OCI-LY1 (cell line): ENCODE results near the gene SAMD11.

Source experiments
- H2AFZ ChIP-seq: fragments of 200-600 bp; sonication (generic), shearing (Covaris generic); 2 replicates; pipeline ENCODE4 v1.6.0; 2014; ENCODE audit warnings: antibody characterized with exemption, mild to moderate bottlenecking, low read length
- H3F3A ChIP-seq: fragments of 200-600 bp; sonication (generic), shearing (Covaris generic); 2 replicates; pipeline ENCODE4 v1.6.0; 2014; ENCODE audit warnings: mild to moderate bottlenecking, antibody characterized with exemption, low read length, moderate library complexity; ENCODE audit not compliant: insufficient read depth
- H3K27ac ChIP-seq: fragments of 200-600 bp; sonication (generic); 2 replicates; pipeline ENCODE4 v1.5.1; 2014; ENCODE audit warnings: low read length, mixed run types, mild to moderate bottlenecking, low read depth; ENCODE audit not compliant: poor library complexity, severe bottlenecking
- H3K27me3 ChIP-seq: fragments of 200-600 bp; sonication (generic); 2 replicates; pipeline ENCODE4 v1.6.0; 2014; ENCODE audit warnings: antibody characterized with exemption, mild to moderate bottlenecking, low read length, moderate library complexity; ENCODE audit not compliant: insufficient read depth
- H3K36me3 ChIP-seq: fragments of 200-600 bp; sonication (generic); 2 replicates; pipeline ENCODE4 v1.6.1; 2014; ENCODE audit warnings: mild to moderate bottlenecking, antibody characterized with exemption, low read length, moderate library complexity, mixed read lengths; ENCODE audit not compliant: insufficient read depth
- H3K4me1 ChIP-seq: fragments of 200-600 bp; sonication (generic); 2 replicates; pipeline ENCODE4 v1.5.1; 2014; ENCODE audit warnings: mild to moderate bottlenecking, low read length, moderate library complexity; ENCODE audit not compliant: insufficient read depth, severe bottlenecking
- H3K4me2 ChIP-seq: fragments of 200-600 bp; sonication (generic), shearing (Covaris generic); 2 replicates; pipeline ENCODE4 v1.6.1; 2014; ENCODE audit warnings: low read length
- H3K4me3 ChIP-seq: fragments of 200-600 bp; sonication (generic); 2 replicates; pipeline ENCODE4 v1.5.1; 2014; ENCODE audit warnings: low read length, low read depth, mild to moderate bottlenecking, mixed read lengths; ENCODE audit not compliant: poor library complexity, severe bottlenecking
- H3K79me2 ChIP-seq: fragments of 200-600 bp; shearing (Covaris generic); 2 replicates; pipeline ENCODE4 v1.6.1; 2016; ENCODE audit warnings: mixed run types, low read length, mixed read lengths; ENCODE audit not compliant: insufficient read depth
- H3K9ac ChIP-seq: fragments of 200-600 bp; sonication (generic), shearing (Covaris generic); 2 replicates; pipeline ENCODE4 v1.6.1; 2014; ENCODE audit warnings: mild to moderate bottlenecking, low read length, mixed read lengths
- H3K9me2 ChIP-seq: fragments of 200-600 bp; sonication (generic), shearing (Covaris generic); 2 replicates; pipeline ENCODE4 v1.6.1; 2014; ENCODE audit warnings: low read depth, mild to moderate bottlenecking, low read length, mixed read lengths
- H3K9me3 ChIP-seq: fragments of 200-600 bp; shearing (Covaris generic); 2 replicates; pipeline ENCODE4 v1.6.1; 2014; ENCODE audit warnings: low read length, mixed read lengths
- H4K20me1 ChIP-seq: fragments of 200-600 bp; sonication (generic), shearing (Covaris generic); 2 replicates; pipeline ENCODE4 v1.6.0; 2016; ENCODE audit warnings: mild to moderate bottlenecking, low read length; ENCODE audit not compliant: insufficient read depth
- EZH2 ChIP-seq: fragments of 200-600 bp; sonication (generic), shearing (Covaris generic); IDR thresholded peaks from 2 replicates; pipeline ENCODE4 v1.8.0; 2017; ENCODE audit warnings: borderline replicate concordance, mixed run types, mild to moderate bottlenecking, antibody characterized with exemption, low read length, moderate library complexity, mixed read lengths
- TF ChIP-seq, protein P1 (sequence below): fragments of 200-600 bp; sonication (generic), shearing (Covaris generic); IDR thresholded peaks from 2 replicates; pipeline ENCODE4 v1.5.1; 2017; ENCODE audit warnings: mild to moderate bottlenecking, antibody characterized with exemption, low read length, moderate library complexity, mixed read lengths

SAMD11 gene

DNA sequence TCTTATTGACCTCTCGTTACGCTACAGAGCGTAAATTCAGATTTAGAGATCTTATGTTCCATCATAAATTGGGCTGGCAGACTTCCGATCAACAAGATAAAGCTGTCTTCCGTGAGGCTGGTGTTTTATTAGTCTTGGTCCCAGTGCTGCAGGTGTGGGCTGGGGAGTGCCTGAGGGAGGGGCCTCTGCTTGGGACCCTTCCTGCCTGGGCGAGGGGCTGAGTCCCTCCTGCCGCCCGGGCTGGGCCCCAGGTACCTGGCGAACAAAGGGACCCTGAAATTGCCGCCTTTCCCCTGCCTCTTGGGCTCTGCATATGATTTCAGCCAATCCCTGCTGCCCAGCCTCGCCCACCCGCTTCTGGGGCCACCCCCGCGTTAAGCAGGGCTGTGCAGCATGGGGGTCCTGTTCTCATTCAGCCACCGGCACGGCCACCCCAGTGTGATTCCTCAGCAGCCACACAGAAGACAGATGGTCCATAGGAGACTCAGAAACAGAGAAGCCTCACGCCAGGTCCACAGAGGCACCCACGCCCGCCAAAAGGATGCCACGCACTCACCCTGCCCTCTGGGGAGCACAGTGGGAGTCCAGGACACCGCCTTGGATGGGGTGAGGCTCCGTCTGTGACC, 6.1 kb upstream of the SAMD11 start:
- no peaks in the 10 kb centered on the region for H4K20me1 ChIP-seq
- H3K4me3 ChIP-seq = no peak overlapping the region
- no peaks in the 10 kb centered on the region for H3K4me1 ChIP-seq
- H2AFZ ChIP-seq = no peak overlapping the region
- peaks cover 26% of the 10 kb centered on the region for H3K27me3 ChIP-seq
- H3K9me3 ChIP-seq = no peaks in the 10 kb centered on the region
- H3K79me2 ChIP-seq = no peaks in the 10 kb centered on the region
- no peak overlapping the region for H3K9ac ChIP-seq
- TF ChIP-seq, protein P1, sequence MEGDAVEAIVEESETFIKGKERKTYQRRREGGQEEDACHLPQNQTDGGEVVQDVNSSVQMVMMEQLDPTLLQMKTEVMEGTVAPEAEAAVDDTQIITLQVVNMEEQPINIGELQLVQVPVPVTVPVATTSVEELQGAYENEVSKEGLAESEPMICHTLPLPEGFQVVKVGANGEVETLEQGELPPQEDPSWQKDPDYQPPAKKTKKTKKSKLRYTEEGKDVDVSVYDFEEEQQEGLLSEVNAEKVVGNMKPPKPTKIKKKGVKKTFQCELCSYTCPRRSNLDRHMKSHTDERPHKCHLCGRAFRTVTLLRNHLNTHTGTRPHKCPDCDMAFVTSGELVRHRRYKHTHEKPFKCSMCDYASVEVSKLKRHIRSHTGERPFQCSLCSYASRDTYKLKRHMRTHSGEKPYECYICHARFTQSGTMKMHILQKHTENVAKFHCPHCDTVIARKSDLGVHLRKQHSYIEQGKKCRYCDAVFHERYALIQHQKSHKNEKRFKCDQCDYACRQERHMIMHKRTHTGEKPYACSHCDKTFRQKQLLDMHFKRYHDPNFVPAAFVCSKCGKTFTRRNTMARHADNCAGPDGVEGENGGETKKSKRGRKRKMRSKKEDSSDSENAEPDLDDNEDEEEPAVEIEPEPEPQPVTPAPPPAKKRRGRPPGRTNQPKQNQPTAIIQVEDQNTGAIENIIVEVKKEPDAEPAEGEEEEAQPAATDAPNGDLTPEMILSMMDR = no peak
- TF ChIP-seq EZH2 = no peak
- no peak overlapping the region for H3K4me2 ChIP-seq
- H3K9me2 ChIP-seq = no peaks in the 10 kb centered on the region
- H3K36me3 ChIP-seq = no peaks in the 10 kb centered on the region
- H3K27ac ChIP-seq = no peak overlapping the region
- no peaks in the 10 kb centered on the region for H3F3A ChIP-seq

DNA sequence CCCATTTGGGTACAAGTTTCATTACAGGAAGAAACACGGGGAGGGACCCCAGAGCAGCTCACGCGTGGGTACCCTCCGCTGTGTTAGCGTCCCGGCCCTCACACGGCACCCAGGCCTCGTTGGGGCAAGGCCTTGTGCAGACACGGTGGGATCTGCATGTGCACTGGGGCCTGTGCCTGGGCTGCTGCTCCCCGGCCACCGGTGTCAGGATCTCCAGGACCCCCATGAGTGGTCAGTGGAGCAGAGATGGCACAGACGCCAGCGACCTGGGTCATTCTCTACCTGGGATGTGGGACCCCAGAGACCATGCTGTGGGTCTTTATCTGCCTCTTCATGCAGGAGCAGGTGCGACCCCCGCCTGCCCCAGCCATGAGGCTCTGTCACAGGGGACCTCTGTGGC, 5.4 kb upstream of the SAMD11 start:
- Histone ChIP-seq H3F3A (no peaks in the 10 kb centered on the region), H4K20me1 (no peaks in the 10 kb centered on the region), H3K27ac (no peak overlapping the region), H3K79me2 (no peaks in the 10 kb centered on the region), H3K9ac (no peak overlapping the region), H3K4me1 (no peaks in the 10 kb centered on the region), H3K4me3 (no peak overlapping the region), H3K27me3 (peaks cover 26% of the 10 kb centered on the region), H3K36me3 (no peaks in the 10 kb centered on the region), H3K9me3 (no peaks in the 10 kb centered on the region), H3K4me2 (no peak overlapping the region), H2AFZ (no peak overlapping the region), H3K9me2 (no peaks in the 10 kb centered on the region)
- no peak for TF ChIP-seq EZH2
- TF ChIP-seq, protein P1 = no peak

DNA sequence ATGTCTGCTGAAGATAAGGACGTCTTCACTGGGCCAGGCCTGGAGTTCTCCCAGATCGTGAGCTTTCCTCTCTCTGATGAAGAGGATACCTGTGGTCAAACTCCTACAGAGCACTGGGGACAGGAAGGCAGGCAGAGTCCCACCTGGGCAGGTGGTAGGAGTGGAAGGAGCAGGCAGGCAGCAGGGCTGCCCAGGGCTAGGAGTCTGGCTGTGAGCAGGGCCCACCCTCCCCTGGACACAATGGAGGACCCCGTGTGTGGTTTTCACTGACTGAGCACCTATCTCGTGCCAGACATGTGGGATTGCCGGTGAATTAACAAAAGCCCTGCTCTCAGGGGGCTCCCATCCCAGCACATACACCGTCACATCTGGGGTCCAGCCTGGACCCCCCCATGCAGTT, 4.9 kb upstream of the SAMD11 start:
- no peaks in the 10 kb centered on the region for H3K79me2 ChIP-seq
- no peaks in the 10 kb centered on the region for H3K9me3 ChIP-seq
- no peak overlapping the region for H2AFZ ChIP-seq
- H3K27ac ChIP-seq = no peak overlapping the region
- H3K4me3 ChIP-seq = no peak overlapping the region
- no peaks in the 10 kb centered on the region for H3F3A ChIP-seq
- H3K36me3 ChIP-seq = no peaks in the 10 kb centered on the region
- H3K27me3 ChIP-seq = peaks cover 26% of the 10 kb centered on the region
- H3K9ac ChIP-seq = no peak overlapping the region
- no peaks in the 10 kb centered on the region for H3K4me1 ChIP-seq
- no peaks in the 10 kb centered on the region for H3K9me2 ChIP-seq
- H3K4me2 ChIP-seq = no peak overlapping the region
- TF ChIP-seq EZH2 = no peak
- no peaks in the 10 kb centered on the region for H4K20me1 ChIP-seq

DNA sequence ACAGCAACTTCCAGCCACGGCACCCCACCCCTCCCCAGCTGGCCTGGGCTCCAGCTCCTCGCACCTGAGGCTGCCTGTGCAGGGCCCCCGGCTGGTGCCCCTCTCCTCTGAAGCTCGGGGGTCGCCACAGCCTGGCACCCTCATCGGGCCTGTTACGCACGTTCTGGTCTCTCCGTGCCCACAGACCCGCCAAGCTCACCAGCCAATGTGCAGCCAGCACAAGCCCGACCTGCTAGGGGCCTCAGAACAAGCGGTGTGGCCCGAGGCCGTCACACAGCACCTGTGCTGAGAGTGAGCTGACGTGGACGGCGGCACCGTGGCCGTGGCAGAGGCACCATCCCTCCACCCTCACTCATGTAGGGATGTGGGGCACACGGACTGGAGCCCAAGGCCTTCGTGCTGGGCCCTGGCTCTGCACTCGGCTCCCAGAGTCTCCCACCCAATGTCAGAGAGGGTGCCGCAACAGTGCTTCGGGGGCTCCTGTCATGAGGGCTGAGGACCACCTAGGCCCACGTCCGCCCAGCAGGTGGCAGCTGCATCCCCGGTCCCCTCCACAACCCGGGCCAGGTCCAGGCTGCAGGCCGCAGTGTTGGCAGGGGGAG, 4.4 kb upstream of the SAMD11 start:
- Histone ChIP-seq H3K36me3 (no peaks in the 10 kb centered on the region), H3K9ac (no peak overlapping the region), H3K27ac (no peak overlapping the region), H3K4me3 (no peak overlapping the region), H2AFZ (no peak overlapping the region), H3F3A (no peaks in the 10 kb centered on the region), H3K4me2 (no peak overlapping the region), H3K27me3 (peaks cover 26% of the 10 kb centered on the region), H3K79me2 (no peaks in the 10 kb centered on the region), H3K9me3 (no peaks in the 10 kb centered on the region), H4K20me1 (no peaks in the 10 kb centered on the region), H3K9me2 (no peaks in the 10 kb centered on the region), H3K4me1 (no peaks in the 10 kb centered on the region)
- TF ChIP-seq, protein P1 = no peak
- no peak for TF ChIP-seq EZH2
